Measurements from ENCODE around the gene DPH6.

GRCh38 chr15:35362195-35362829, 183.7 kb downstream of the DPH6 start:
- TF ChIP-seq CTCF (IDR thresholded peaks at IDR 0.05; ENCODE audit: insufficient read depth, low read length, poor library complexity, severe bottlenecking) (no peak), EZH2phosphoT487 (conservative IDR thresholded peaks at IDR 0.05; ENCODE audit: low read length) (no peak)
